HepG2 (cell line): Measurements from ENCODE around the gene FBXO10. TPM values are rescaled to one million over a fixed set of nuclear protein-coding genes. Genes with fewer than 3 reads are reported as not detected.

Source experiments
- ETV6 ChIP-seq: sonication (generic); formaldehyde crosslinking; conservative IDR thresholded peaks from 2 replicates; pipeline ENCODE4 v1.4.0; 2020; ENCODE audit warnings: missing genetic modification reagents
- HIVEP1 ChIP-seq: sonication (generic); formaldehyde crosslinking; IDR thresholded peaks from 2 replicates; pipeline ENCODE4 v1.4.0; 2020; ENCODE audit warnings: mild to moderate bottlenecking, missing genetic modification reagents
- HNRNPLL ChIP-seq: fragments of 200-400 bp; formaldehyde crosslinking; IDR thresholded peaks from 2 replicates; pipeline ENCODE4 v1.6.1; 2017; ENCODE audit warnings: mild to moderate bottlenecking, low read depth, low read length; ENCODE audit not compliant: poor library complexity, severe bottlenecking
- MED13 ChIP-seq: sonication (generic); formaldehyde crosslinking; IDR thresholded peaks from 2 replicates; pipeline ENCODE4 v1.5.0; 2020; ENCODE audit warnings: missing genetic modification reagents
- NFKBIZ ChIP-seq: IDR thresholded peaks from 2 replicates; pipeline ENCODE4 v1.6.1; 2018; ENCODE audit warnings: missing genetic modification reagents, missing compliant biosample characterization
- NR1H2 ChIP-seq: sonication (generic); formaldehyde crosslinking; IDR thresholded peaks from 2 replicates; pipeline ENCODE4 v1.8.1; 2022; ENCODE audit warnings: low read depth, missing genetic modification reagents, borderline replicate concordance
- RBAK ChIP-seq: sonication (generic); formaldehyde crosslinking; IDR thresholded peaks from 2 replicates; pipeline ENCODE4 v1.5.1; 2020; ENCODE audit warnings: mild to moderate bottlenecking, missing genetic modification reagents
- TARDBP ChIP-seq: sonication (generic); formaldehyde crosslinking; IDR thresholded peaks from 2 replicates; pipeline ENCODE4 v1.8.0; 2022; ENCODE audit warnings: mild to moderate bottlenecking, missing genetic modification reagents
- TBL1XR1 ChIP-seq: fragments of 150-350 bp; IDR thresholded peaks from 2 replicates; pipeline ENCODE4 v1.6.1; 2014; ENCODE audit warnings: borderline replicate concordance, low read length; ENCODE audit not compliant: partially characterized antibody
- TSC22D2 ChIP-seq: sonication (generic); formaldehyde crosslinking; IDR thresholded peaks from 2 replicates; pipeline ENCODE4 v1.5.1; 2020; ENCODE audit warnings: missing genetic modification reagents, mild to moderate bottlenecking, borderline replicate concordance
- ZBTB10 ChIP-seq: sonication (generic); formaldehyde crosslinking; IDR thresholded peaks from 2 replicates; pipeline ENCODE4 v1.4.0; 2020; ENCODE audit warnings: missing genetic modification reagents, borderline replicate concordance
- ZBTB26 ChIP-seq: IDR thresholded peaks from 2 replicates; pipeline ENCODE4 v1.6.1; 2016; ENCODE audit warnings: missing compliant biosample characterization, missing genetic modification reagents, borderline replicate concordance
- ZBTB4 ChIP-seq: sonication (generic); formaldehyde crosslinking; IDR thresholded peaks from 2 replicates; pipeline ENCODE4 v1.4.0; 2020; ENCODE audit warnings: missing genetic modification reagents, mild to moderate bottlenecking, borderline replicate concordance
- ZHX1 ChIP-seq: sonication (generic); formaldehyde crosslinking; IDR thresholded peaks from 2 replicates; pipeline ENCODE4 v1.8.1; 2022; ENCODE audit warnings: low read depth, mild to moderate bottlenecking, missing genetic modification reagents
- ZNF17 ChIP-seq: sonication (generic); formaldehyde crosslinking; IDR thresholded peaks from 2 replicates; pipeline ENCODE4 v1.5.0; 2020; ENCODE audit warnings: mild to moderate bottlenecking, missing genetic modification reagents
- ZNF282 ChIP-seq: fragments of 450-650 bp; IDR thresholded peaks from 2 replicates; pipeline ENCODE4 v1.6.1; 2018; ENCODE audit not compliant: partially characterized antibody
- ZNF720 ChIP-seq: sonication (generic); formaldehyde crosslinking; IDR thresholded peaks from 2 replicates; pipeline ENCODE4 v1.4.0; 2020; ENCODE audit warnings: missing genetic modification reagents
- ZNF883 ChIP-seq: sonication (generic); formaldehyde crosslinking; IDR thresholded peaks from 2 replicates; pipeline ENCODE4 v1.5.1; 2020; ENCODE audit warnings: mild to moderate bottlenecking, missing genetic modification reagents; ENCODE audit errors: not compliant biosample characterization
- polyA plus RNA-seq, 8 experiments: library from polyadenylated mRNA; depleted of rRNA in 3 of 8; stranded (reverse) in 7 of 8; unstranded in 1 of 8; fragments of >200 nt; fragmentation: Illumina TruSeq in 4 of 8; extraction: Trizol in 4 of 8; gene quantifications; 2 replicates each; pipeline versions ENCODE4 v1.2.1 to v1.2.3, GENCODE V29; 2011 to 2016; ENCODE audit warnings: low read depth in 4 of 8, missing spikeins in 1 of 8, mixed read lengths in 1 of 8; ENCODE audit not compliant: insufficient read depth in 1 of 8
- total RNA-seq, 5 experiments: library from RNA; depleted of rRNA; stranded (reverse); fragments of >200 nt; fragmentation: Illumina TruSeq; extraction: Trizol; gene quantifications; 2 replicates each; pipeline ENCODE4 v1.2.3, GENCODE V29; 2016; ENCODE audit warnings: low read depth in 1 of 5

The FBXO10 gene
- total and polyA plus RNA-seq, 2 of the 13 experiments (the other 11 are each of a cell fraction or from before 2014, with no cell fraction given), result 3.1 to 5.1 TPM

- TF ChIP-seq TBL1XR1 (peak; percentile 74), TSC22D2 (CRISPR knock-in tag) (peak; percentile 91; the same call in 1 of the 2 replicates), ZNF282 (no peak), ZNF720 (no peak), TARDBP (CRISPR knock-in tag) (peak; percentile 84), RBAK (CRISPR knock-in tag) (no peak), ZBTB4 (CRISPR knock-in tag) (peak; percentile 88; the same call in 1 of the 2 replicates), NR1H2 (CRISPR knock-in tag) (no peak), NFKBIZ (0 out of 2 replicates have a peak, but pooled peaks have one; percentile 63), ZHX1 (CRISPR knock-in tag) (0 out of 2 replicates have a peak, but pooled peaks have one; percentile 34), ZBTB10 (CRISPR knock-in tag) (0 out of 2 replicates have a peak, but pooled peaks have one; percentile 57), HIVEP1 (CRISPR knock-in tag) (peak; percentile 84), ZNF17 (CRISPR knock-in tag) (no peak), ZBTB26 (peak; percentile 80; the same call in 1 of the 2 replicates), MED13 (CRISPR knock-in tag) (peak; percentile 76; the same call in 1 of the 2 replicates), HNRNPLL (peak; percentile 51), ETV6 (CRISPR knock-in tag) (peak; percentile 88), ZNF883 (CRISPR knock-in tag) (peak; percentile 97)
These were observed 16.1 kb upstream of the FBXO10 start, which contains the start of gene TOMM5 (continued) for GRCh38 chr9:37592108-37592951.
